IMR-90 (cell line): ENCODE measurements around the gene KCNJ4. TPM values are rescaled to one million over a fixed set of nuclear protein-coding genes. Genes with fewer than 3 reads are reported as not detected.

Experiments
- ATAC-seq: fragments of 200-7000 bp; cut with Tn5 transposase; 2 replicates; pipeline ENCODE4 v1.9.1; 2020; ENCODE audit warnings: low read depth, mild to moderate bottlenecking, moderate library complexity
- BruUV-seq: library from RNA; stranded (reverse); fragments of 400-500 nt; replicated peaks from 2 replicates; lab custom pipeline; 2021; lab: Mats Ljungman, UMichigan
- CTCF ChIA-PET: fragments of 300-600 bp; formaldehyde crosslinking; extraction: SDS; loops from one replicate; lab custom pipeline; 2021; ENCODE audit warnings: antibody characterized with exemption; lab: Yijun Ruan, JAX
- POLR2A ChIA-PET: fragments of 300-600 bp; sonication (Branson Sonifier 250); formaldehyde crosslinking; loops from one replicate; lab custom pipeline; 2022; ENCODE audit warnings: antibody characterized with exemption; ENCODE audit not compliant: unreplicated experiment; lab: Charles Lee
- DNase-seq: peaks from one replicate; pipeline ENCODE4 v3.0.0; 2013
- H2AFZ ChIP-seq: replicated peaks from 2 replicates; pipeline ENCODE3; 2013; ENCODE audit warnings: low read length, mild to moderate bottlenecking; ENCODE audit not compliant: poor library complexity
- H2AK5ac ChIP-seq: 2 replicates; pipeline ENCODE4 v1.6.1; 2013; ENCODE audit warnings: low read depth, low read length, inconsistent platforms
- H2AK9ac ChIP-seq: replicated peaks from 2 replicates; pipeline ENCODE3; 2013; ENCODE audit warnings: mild to moderate bottlenecking, low read depth, low read length, moderate library complexity; ENCODE audit not compliant: poor library complexity
- H2BK120ac ChIP-seq: 2 replicates; pipeline ENCODE4 v1.6.1; 2013; ENCODE audit warnings: low read depth, low read length, inconsistent platforms
- H2BK15ac ChIP-seq: 3 replicates; pipeline ENCODE4 v1.6.1; 2013; ENCODE audit warnings: low read depth, low read length, inconsistent platforms
- H2BK20ac ChIP-seq: 2 replicates; pipeline ENCODE4 v1.6.1; 2013; ENCODE audit warnings: low read depth, mild to moderate bottlenecking, inconsistent platforms, low read length, moderate library complexity
- H2BK5ac ChIP-seq: 2 replicates; pipeline ENCODE4 v1.6.1; 2013; ENCODE audit warnings: mild to moderate bottlenecking, low read depth, low read length, inconsistent platforms; ENCODE audit not compliant: poor library complexity, severe bottlenecking
- H3K14ac ChIP-seq: replicated peaks from 2 replicates; pipeline ENCODE4 v1.6.1; 2013; ENCODE audit warnings: low read depth, low read length, inconsistent platforms
- H3K18ac ChIP-seq: 2 replicates; pipeline ENCODE4 v1.6.1; 2013; ENCODE audit warnings: low read depth, low read length, control low read depth
- H3K23ac ChIP-seq: 2 replicates; pipeline ENCODE4 v1.6.1; 2013; ENCODE audit warnings: low read depth, low read length, inconsistent platforms
- H3K27ac ChIP-seq: 2 replicates; pipeline ENCODE4 v1.5.1; 2013; ENCODE audit warnings: mild to moderate bottlenecking, control low read depth, low read length; ENCODE audit not compliant: insufficient read depth
- H3K27me3 ChIP-seq: 2 replicates; pipeline ENCODE4 v1.6.1; 2013; ENCODE audit warnings: low read length; ENCODE audit not compliant: control insufficient read depth, insufficient read depth
- H3K36me3 ChIP-seq: 2 replicates; pipeline ENCODE4 v1.6.1; 2013; ENCODE audit warnings: low read length, mixed read lengths; ENCODE audit not compliant: control insufficient read depth, insufficient read depth
- H3K4ac ChIP-seq: 2 replicates; pipeline ENCODE4 v1.6.1; 2013; ENCODE audit warnings: low read depth, low read length, inconsistent platforms
- H3K4me1 ChIP-seq: 2 replicates; pipeline ENCODE4 v1.6.1; 2013; ENCODE audit warnings: low read length, mixed read lengths; ENCODE audit not compliant: control insufficient read depth, insufficient read depth
- H3K4me2 ChIP-seq: 2 replicates; pipeline ENCODE4 v1.6.1; 2013; ENCODE audit warnings: low read depth, mild to moderate bottlenecking, control low read depth, low read length, moderate library complexity
- H3K4me3 ChIP-seq: 2 replicates; pipeline ENCODE4 v1.5.1; 2013; ENCODE audit warnings: low read depth, mild to moderate bottlenecking, control low read depth, low read length, moderate library complexity; ENCODE audit not compliant: insufficient read depth
- H3K56ac ChIP-seq: 2 replicates; pipeline ENCODE4 v1.6.1; 2013; ENCODE audit warnings: low read length, inconsistent platforms; ENCODE audit not compliant: insufficient read depth; ENCODE audit errors: extremely low read depth
- H3K79me1 ChIP-seq, 2 experiments: 2 replicates each; pipeline ENCODE4 v1.6.1; 2013; ENCODE audit warnings: low read length in 2 of 2, inconsistent platforms in 1 of 2, low read depth in 1 of 2
- H3K9ac ChIP-seq: 2 replicates; pipeline ENCODE4 v1.6.1; 2013; ENCODE audit warnings: low read depth, low read length, control low read depth
- H3K9me1 ChIP-seq: 2 replicates; pipeline ENCODE4 v1.6.1; 2013; ENCODE audit warnings: low read length, inconsistent platforms; ENCODE audit not compliant: insufficient read depth
- H3K9me3 ChIP-seq: 2 replicates; pipeline ENCODE4 v1.6.1; 2013; ENCODE audit warnings: low read length; ENCODE audit not compliant: control insufficient read depth, insufficient read depth
- H4K20me1 ChIP-seq: 2 replicates; pipeline ENCODE4 v1.6.1; 2013; ENCODE audit warnings: low read length, inconsistent platforms; ENCODE audit not compliant: insufficient read depth
- H4K5ac ChIP-seq: 2 replicates; pipeline ENCODE4 v1.6.1; 2013; ENCODE audit warnings: mild to moderate bottlenecking, low read depth, low read length, control low read depth
- H4K8ac ChIP-seq, 2 experiments: 2 replicates each; pipeline ENCODE4 v1.6.1; 2013; ENCODE audit warnings: low read depth in 2 of 2, low read length in 2 of 2, control low read depth in 1 of 2, inconsistent platforms in 1 of 2
- H4K91ac ChIP-seq: 2 replicates; pipeline ENCODE4 v1.6.1; 2013; ENCODE audit warnings: low read depth, low read length, inconsistent platforms; ENCODE audit not compliant: insufficient read depth
- CTCF ChIP-seq: conservative IDR thresholded peaks from 2 replicates; pipeline ENCODE4 v1.5.1; 2012; ENCODE audit warnings: mild to moderate bottlenecking, low read depth, low read length, improper control_type of control experiment
- NFE2L2 ChIP-seq: fragments of 150-350 bp; IDR thresholded peaks from 2 replicates; pipeline ENCODE4 v1.6.1; 2016; ENCODE audit warnings: low read depth, mild to moderate bottlenecking, low read length
- POLR2A ChIP-seq: IDR thresholded peaks from 2 replicates; pipeline ENCODE4 v1.6.1; 2012; ENCODE audit warnings: mild to moderate bottlenecking, low read depth, low read length
- RFX5 ChIP-seq: IDR thresholded peaks from 2 replicates; pipeline ENCODE4 v1.8.0; 2012; ENCODE audit warnings: low read depth, mild to moderate bottlenecking, low read length, moderate library complexity
- WGBS, 2 experiments: methylation state at CpG; one replicate each; pipeline versions ENCODE4 v1.1.5 to v1.1.7; 2013; ENCODE audit warnings: missing lambda C conversion rate in 2 of 2; ENCODE audit not compliant: insufficient read length in 1 of 2; ENCODE audit errors: extremely low coverage in 2 of 2; 5-methylcytosine and 5-hydroxymethylcytosine counted together
- dilution Hi-C: fragments of 300-500 bp; cut with HindIII; formaldehyde crosslinking; loops from one replicate; pipeline ENCODE4 v1.14.3; 2018; ENCODE audit warnings: low sequenced_read_pairs; ENCODE audit not compliant: unreplicated experiment
- in situ Hi-C: fragments of 300-500 bp; cut with MboI; formaldehyde crosslinking; loops from 3 replicates; pipeline ENCODE4 v1.14.3; 2019; ENCODE audit warnings: low sequenced_read_pairs, inconsistent platforms, mixed read lengths
- intact Hi-C: fragments of 100-400 bp; cut with micrococcal nuclease; formaldehyde crosslinking; loops from 2 replicates; pipeline ENCODE4 v1.10.0; 2022
- polyA plus RNA-seq, 3 experiments: library from polyadenylated mRNA; depleted of rRNA; stranded (reverse); fragments of >200 nt; gene quantifications; 2 replicates each; pipeline ENCODE4 v1.2.3, GENCODE V29; 2012; ENCODE audit warnings: low replicate concordance in 1 of 3
- total RNA-seq: library from RNA; depleted of rRNA; stranded (reverse); fragments of >200 nt; gene quantifications from 2 replicates; pipeline ENCODE4 v1.2.3, GENCODE V29; 2012

The KCNJ4 gene
- total and polyA plus RNA-seq, 2 of the 4 experiments (the other 2 are of a cell fraction), result not detected

- POLR2A ChIA-PET, result no interaction called here
Measured at GRCh38 chr22:38402204-38402603, 52.8 kb downstream of the KCNJ4 start.

More at GRCh38 chr22:38402204-38402603, 52.8 kb downstream of the KCNJ4 start:
- Histone ChIP-seq H2BK15ac (no peak overlapping the region), H3K23ac (no peak overlapping the region), H3K36me3 (no peaks in the 10 kb centered on the region), H4K20me1 (no peaks in the 10 kb centered on the region), H2BK120ac (no peak overlapping the region), H3K9me1 (no peaks in the 10 kb centered on the region), H2BK5ac (no peak overlapping the region), H4K8ac (no peak overlapping the region), H2AFZ (no peak overlapping the region), H4K5ac (no peak overlapping the region), H3K27me3 (peaks cover 26% of the 10 kb centered on the region), H2AK5ac (no peak overlapping the region), H4K91ac (no peak overlapping the region), H3K4me1 (no peaks in the 10 kb centered on the region; the same call in 1 of the 2 replicates), H2AK9ac (no peak overlapping the region), H3K4ac (no peak overlapping the region), H3K4me2 (no peak overlapping the region), H3K18ac (no peak overlapping the region), H3K79me1 (peaks cover 0 to 7% of the 10 kb centered on the region in 2 experiments; a peak in 2 of 4 replicates), H3K27ac (no peak overlapping the region), H3K9me3 (no peaks in the 10 kb centered on the region), H2BK20ac (no peak overlapping the region), H3K9ac (no peak overlapping the region), H3K14ac (no peak overlapping the region), H3K56ac (no peak overlapping the region), H3K4me3 (no peak overlapping the region)
- no TSS peak for BruUV-seq
- WGBS, 2 experiments, result 58% methylated on average over 2 of the region's 12 CpGs; no CpG with 5 or more reads in 1 of the 2 experiments
- DNase-seq (no peak), ATAC-seq (no peak)
- CTCF ChIA-PET, result no interaction called here
- in situ Hi-C loops, result no loop called here
- intact Hi-C loops, result no loop called here
- TF ChIP-seq CTCF (no peak), POLR2A (no peak), NFE2L2 (no peak), RFX5 (no peak)
- dilution Hi-C loops, result no loop called here
